Effector memory CD4-positive, alpha-beta T cell (primary cell): Measurements from ENCODE around the gene PDLIM4.

ENCODE experiments used
- DNase-seq, 3 donors: peaks; one replicate each; pipeline ENCODE4 v3.0.0-alpha.2; 2020
- H3K27ac ChIP-seq: 2 replicates; pipeline ENCODE4 v1.7.0; 2013; ENCODE audit warnings: mild to moderate bottlenecking, low read length, moderate library complexity; ENCODE audit not compliant: insufficient read depth, poor library complexity, severe bottlenecking
- H3K27me3 ChIP-seq: replicated peaks from 2 replicates; pipeline ENCODE4 v1.7.0; 2013; ENCODE audit warnings: mild to moderate bottlenecking, low read length; ENCODE audit not compliant: insufficient read depth, control insufficient read depth, poor library complexity, severe bottlenecking
- H3K36me3 ChIP-seq: 2 replicates; pipeline ENCODE4 v1.7.0; 2013; ENCODE audit warnings: mild to moderate bottlenecking, low read length, moderate library complexity; ENCODE audit not compliant: control insufficient read depth, insufficient read depth
- H3K4me1 ChIP-seq: 2 replicates; pipeline ENCODE4 v1.7.0; 2013; ENCODE audit warnings: low read length, mild to moderate bottlenecking; ENCODE audit not compliant: control insufficient read depth, insufficient read depth, poor library complexity, severe bottlenecking
- H3K4me3 ChIP-seq: 2 replicates; pipeline ENCODE4 v1.7.0; 2013; ENCODE audit warnings: low read length, low read depth, mild to moderate bottlenecking; ENCODE audit not compliant: insufficient read depth, poor library complexity, severe bottlenecking
- H3K9me3 ChIP-seq: 2 replicates; pipeline ENCODE4 v1.7.0; 2013; ENCODE audit warnings: mild to moderate bottlenecking, low read length, moderate library complexity; ENCODE audit not compliant: control insufficient read depth
- total RNA-seq, 3 donors: gene quantifications; one replicate each; lab custom pipeline; 2026; lab: John Stamatoyannopoulos, UW

Gene PDLIM4
- 0 reads per million in 3 donors for total RNA-seq

DNA sequence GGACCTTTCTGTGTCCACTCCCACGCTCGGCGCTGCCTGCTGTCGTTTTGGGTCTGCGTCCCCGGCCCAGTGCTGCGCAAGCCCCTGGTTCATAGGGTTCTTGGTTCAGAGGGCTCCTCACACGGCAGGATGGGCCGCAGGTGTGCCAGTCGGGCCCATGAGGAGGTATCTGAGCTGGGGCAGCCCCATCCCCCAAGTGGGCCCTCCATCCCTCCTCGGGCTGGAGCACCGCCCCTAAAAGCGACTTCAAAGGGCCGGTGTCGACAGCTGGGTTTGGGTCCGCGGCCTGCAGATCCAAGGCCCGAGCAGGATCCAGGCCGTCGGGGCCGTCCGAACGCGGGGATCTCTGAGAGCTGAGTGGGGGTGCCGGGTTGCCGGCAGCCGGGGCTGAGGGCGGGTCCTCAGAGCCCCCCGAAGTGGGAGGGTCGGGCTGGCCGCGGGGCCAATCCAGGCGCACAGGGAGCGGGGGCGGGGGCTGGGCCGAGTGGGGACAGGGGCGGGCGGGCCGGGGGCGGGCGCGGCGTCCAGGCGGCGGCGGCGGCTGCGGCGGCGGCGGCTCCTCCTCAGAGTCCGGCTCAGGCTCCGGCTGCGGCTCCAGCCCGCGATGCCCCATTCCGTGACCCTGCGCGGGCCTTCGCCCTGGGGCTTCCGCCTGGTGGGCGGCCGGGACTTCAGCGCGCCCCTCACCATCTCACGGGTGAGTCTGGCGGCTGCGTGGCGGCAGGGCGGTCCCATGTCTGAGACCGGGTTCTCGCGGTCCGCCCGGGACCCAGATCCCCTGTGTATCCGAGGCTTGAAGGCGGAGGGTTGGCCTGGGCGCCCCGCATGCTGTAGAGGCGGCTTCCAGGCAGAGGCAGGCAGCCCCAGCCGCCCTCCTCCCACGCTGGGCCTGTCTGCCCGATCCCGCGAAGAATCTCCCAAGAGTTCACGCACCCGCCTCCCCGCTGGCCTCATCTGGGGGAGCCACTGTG lies at the start of gene PDLIM4:
Gene PDLIM4, plus strand, starts transcription at position 566 of the 971 bp plus-strand sequence. Its CDS starts 39 bp downstream, at position 605.
- H3K27ac ChIP-seq: no peak within 1 kb of the TSS
- H3K4me1 ChIP-seq: no peaks in the 10 kb centered on the region
- no peaks in the 10 kb centered on the region for H3K9me3 ChIP-seq
- peaks cover 8% of the 10 kb centered on the region for H3K27me3 ChIP-seq
- no peak for DNase-seq
- H3K36me3 ChIP-seq: no peaks in the 10 kb centered on the region
- H3K4me3 ChIP-seq: no peak within 1 kb of the TSS

DNA sequence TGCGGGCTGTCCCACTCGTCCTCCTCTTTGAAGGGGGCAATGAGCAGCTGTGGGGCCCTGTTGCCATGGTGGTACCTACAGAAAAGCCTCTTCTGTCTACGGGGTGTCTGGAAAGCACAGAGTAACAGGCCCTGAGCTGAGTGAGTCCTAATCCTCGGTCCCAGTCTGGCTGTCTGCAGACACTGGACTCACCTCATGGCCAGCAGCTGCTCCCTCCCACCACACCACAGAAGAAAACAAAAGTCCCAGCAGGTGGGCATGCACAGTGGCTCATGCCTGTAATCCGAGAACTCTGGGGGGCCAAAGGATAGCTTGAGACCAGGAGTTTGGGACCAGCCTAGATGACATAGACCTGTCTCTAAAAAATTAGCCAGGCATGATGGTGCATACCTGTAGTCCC lies 49.7 kb upstream of the PDLIM4 start:
- no peaks in the 10 kb centered on the region for H3K27me3 ChIP-seq
- no peak overlapping the region for H3K27ac ChIP-seq
- H3K4me1 ChIP-seq: no peaks in the 10 kb centered on the region
- no peaks in the 10 kb centered on the region for H3K36me3 ChIP-seq
- H3K4me3 ChIP-seq: no peak overlapping the region
- DNase-seq: no peak
- no peaks in the 10 kb centered on the region for H3K9me3 ChIP-seq

DNA sequence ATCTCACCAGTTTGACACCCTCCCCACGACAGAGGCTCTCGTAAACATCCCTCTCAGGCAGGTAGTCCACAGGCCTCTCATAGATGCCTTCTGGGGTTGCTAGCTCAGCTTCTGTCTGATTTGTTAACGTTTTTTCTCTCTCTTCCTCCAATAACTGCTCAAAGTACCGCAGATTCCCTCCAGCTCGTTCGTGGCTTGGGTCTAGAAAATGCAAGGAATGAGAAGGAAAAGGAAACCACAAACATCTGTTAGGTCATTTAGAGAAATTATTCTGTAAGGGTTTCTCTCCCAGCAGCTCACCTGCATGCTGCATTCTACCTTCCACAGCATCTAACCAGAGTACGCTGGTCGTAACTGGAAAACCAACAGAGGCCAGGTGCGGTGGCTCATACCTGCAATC lies 48.4 kb upstream of the PDLIM4 start:
- no peaks in the 10 kb centered on the region for H3K4me1 ChIP-seq
- H3K27me3 ChIP-seq: no peaks in the 10 kb centered on the region
- no peak overlapping the region for H3K27ac ChIP-seq
- H3K36me3 ChIP-seq: no peaks in the 10 kb centered on the region
- no peak overlapping the region for H3K4me3 ChIP-seq
- no peak for DNase-seq
- no peaks in the 10 kb centered on the region for H3K9me3 ChIP-seq

DNA sequence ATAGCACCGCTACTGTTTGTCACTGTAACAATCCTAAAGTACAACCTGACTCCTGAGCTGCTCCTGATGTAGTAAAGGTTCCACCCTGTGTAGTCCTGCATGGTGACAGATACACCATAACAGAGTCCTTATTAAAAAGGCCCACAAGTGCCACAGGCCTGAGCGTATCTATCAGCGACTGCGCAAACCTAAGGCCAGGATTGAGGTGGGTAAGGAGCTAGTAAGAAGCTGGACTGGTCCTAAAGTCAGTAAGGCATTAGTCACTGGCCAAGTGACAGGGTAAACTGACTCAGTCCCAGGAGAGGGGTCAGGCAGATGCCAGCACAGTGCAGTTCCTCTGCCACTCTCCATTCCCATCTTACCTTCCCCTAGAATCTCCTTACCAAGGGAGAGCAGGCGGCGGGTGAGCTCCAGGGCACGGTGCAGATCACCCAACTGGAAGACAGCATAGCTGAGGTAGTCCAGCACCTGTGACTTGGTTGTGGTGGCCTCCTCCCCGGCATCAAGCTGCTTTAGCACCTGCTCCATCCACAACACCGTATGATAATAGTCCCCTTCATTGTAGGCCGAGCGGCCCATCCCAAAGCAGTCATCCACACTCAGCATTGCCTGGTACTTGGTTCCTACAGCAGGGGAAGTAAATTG lies 47.5 kb upstream of the PDLIM4 start:
- Histone ChIP-seq H3K27me3 (no peaks in the 10 kb centered on the region), H3K27ac (no peak overlapping the region), H3K9me3 (no peaks in the 10 kb centered on the region), H3K4me1 (no peaks in the 10 kb centered on the region), H3K4me3 (no peak overlapping the region), H3K36me3 (no peaks in the 10 kb centered on the region)
- no peak for DNase-seq

- no peaks in the 10 kb centered on the region for H3K36me3 ChIP-seq
Measured at GRCh38 chr5:132210944-132211343, 46.6 kb upstream of the PDLIM4 start.

DNA sequence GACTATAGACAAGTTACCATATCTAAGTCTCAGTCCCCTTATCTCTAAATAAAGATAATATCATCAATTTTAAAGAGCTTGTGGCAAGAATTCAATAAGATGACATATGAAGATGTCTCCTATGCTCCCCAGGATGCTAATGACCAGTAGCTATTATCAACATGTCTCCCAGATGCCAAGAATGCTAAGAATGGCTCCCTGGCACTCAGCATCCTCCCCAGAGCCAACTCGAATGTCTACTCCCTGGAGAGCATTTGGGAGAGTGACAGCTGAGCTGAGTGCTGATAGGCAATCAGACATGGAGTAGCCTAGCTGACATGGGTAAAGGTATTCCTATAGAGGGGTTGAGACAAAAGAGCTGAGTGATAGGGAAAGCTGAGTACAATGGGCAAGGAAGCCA lies 45.7 kb upstream of the PDLIM4 start:
- H3K9me3 ChIP-seq: no peaks in the 10 kb centered on the region
- H3K4me1 ChIP-seq: no peaks in the 10 kb centered on the region
- no peaks in the 10 kb centered on the region for H3K36me3 ChIP-seq
- H3K4me3 ChIP-seq: no peak overlapping the region
- DNase-seq: no peak
- no peak overlapping the region for H3K27ac ChIP-seq
- H3K27me3 ChIP-seq: no peaks in the 10 kb centered on the region

More at GRCh38 chr5:132210944-132211343, 46.6 kb upstream of the PDLIM4 start:
- DNase-seq: no peak
- H3K4me1 ChIP-seq: no peaks in the 10 kb centered on the region
- no peak overlapping the region for H3K4me3 ChIP-seq
- H3K27me3 ChIP-seq: no peaks in the 10 kb centered on the region
- no peak overlapping the region for H3K27ac ChIP-seq
- no peaks in the 10 kb centered on the region for H3K9me3 ChIP-seq

- no peak for DNase-seq
- H3K4me3 ChIP-seq: no peak overlapping the region
- H3K9me3 ChIP-seq: no peaks in the 10 kb centered on the region
- H3K27ac ChIP-seq: no peak overlapping the region
- no peaks in the 10 kb centered on the region for H3K36me3 ChIP-seq
- no peaks in the 10 kb centered on the region for H3K4me1 ChIP-seq
- no peaks in the 10 kb centered on the region for H3K27me3 ChIP-seq
Measured at GRCh38 chr5:132213666-132214065, 43.8 kb upstream of the PDLIM4 start.

- Histone ChIP-seq H3K4me3 (no peak overlapping the region), H3K4me1 (no peaks in the 10 kb centered on the region), H3K27ac (no peak overlapping the region), H3K27me3 (no peaks in the 10 kb centered on the region), H3K36me3 (no peaks in the 10 kb centered on the region), H3K9me3 (no peaks in the 10 kb centered on the region)
- DNase-seq: no peak
Measured at GRCh38 chr5:132214491-132214890, 43.0 kb upstream of the PDLIM4 start.

GRCh38 chr5:132215329-132215728 lies 42.2 kb upstream of the PDLIM4 start:
- no peaks in the 10 kb centered on the region for H3K4me1 ChIP-seq
- no peaks in the 10 kb centered on the region for H3K27me3 ChIP-seq
- no peak overlapping the region for H3K27ac ChIP-seq
- H3K9me3 ChIP-seq: no peaks in the 10 kb centered on the region
- DNase-seq: no peak
- no peak overlapping the region for H3K4me3 ChIP-seq
- H3K36me3 ChIP-seq: no peaks in the 10 kb centered on the region

- H3K27ac ChIP-seq: no peak overlapping the region
- no peaks in the 10 kb centered on the region for H3K9me3 ChIP-seq
- DNase-seq: no peak
- H3K36me3 ChIP-seq: no peaks in the 10 kb centered on the region
- H3K27me3 ChIP-seq: no peaks in the 10 kb centered on the region
- no peak overlapping the region for H3K4me3 ChIP-seq
- H3K4me1 ChIP-seq: no peaks in the 10 kb centered on the region
Measured at GRCh38 chr5:132218321-132218720, 39.2 kb upstream of the PDLIM4 start.
